B cell (primary cell): ENCODE data around the gene DLX3.

ENCODE experiments used
- CTCF ChIP-seq: fragments of 200-600 bp; IDR thresholded peaks from one replicate; pipeline ENCODE4 v1.8.0; 2022; ENCODE audit warnings: antibody characterized with exemption, mild to moderate bottlenecking
- EZH2 ChIP-seq: IDR thresholded peaks from 2 replicates; pipeline ENCODE4 v1.6.1; 2012; ENCODE audit warnings: borderline replicate concordance, low read depth, mild to moderate bottlenecking, moderate library complexity, low read length; ENCODE audit not compliant: insufficient read depth, poor library complexity, severe bottlenecking

DNA sequence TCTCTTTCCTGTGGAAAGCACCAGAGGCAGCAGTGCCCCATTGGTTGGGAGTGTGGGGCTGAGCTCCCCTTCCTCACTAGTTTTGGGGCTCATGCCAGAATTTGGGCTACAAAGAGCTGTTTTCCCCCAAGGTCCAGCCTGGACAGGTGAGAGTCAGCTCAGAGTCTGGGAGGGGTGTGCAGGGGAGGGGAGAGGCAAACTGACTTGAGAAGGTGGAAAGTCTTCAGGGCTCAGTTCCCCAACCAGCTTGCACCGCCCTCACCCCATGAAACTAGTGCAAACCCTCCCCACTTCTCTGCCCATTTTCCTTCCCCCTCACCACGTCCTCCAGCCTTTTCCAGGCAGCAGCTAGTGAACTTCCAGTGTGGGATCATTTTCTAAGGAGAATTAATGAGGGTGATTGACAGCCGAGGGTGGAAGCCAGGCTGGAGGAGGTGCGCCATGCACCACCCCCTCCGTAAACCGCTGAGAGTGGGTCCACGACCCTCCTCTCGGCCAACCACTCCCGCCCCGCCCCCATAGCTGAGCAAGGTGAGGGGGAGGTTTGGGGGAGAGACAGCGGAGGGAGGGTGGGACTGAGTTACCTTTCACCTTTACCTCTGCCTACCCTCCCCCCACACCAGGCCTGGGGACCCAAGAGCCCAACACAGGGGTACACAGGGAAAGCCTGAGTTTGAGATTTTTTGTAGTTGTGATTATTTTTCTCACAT is 32.3 kb downstream of the DLX3 start:
- TF ChIP-seq CTCF (no peak), EZH2 (no peak)
